Skin epidermis (tissue), 12 donors: ENCODE data around the gene NPL.

Source experiments
- H3K27ac ChIP-seq, 21 experiments: fragments of 200-600 bp; sonication (generic) in 11 of 21; one replicate each; pipeline ENCODE4 v1.5.0; 2020; ENCODE audit warnings: mild to moderate bottlenecking in 3 of 21, inconsistent platforms in 2 of 21, moderate library complexity in 2 of 21
- H3K4me3 ChIP-seq, 7 experiments: fragments of 200-600 bp; sonication (generic) in 2 of 7; one replicate each; pipeline ENCODE4 v1.5.0; 2020; ENCODE audit warnings: inconsistent platforms in 2 of 7, mild to moderate bottlenecking in 2 of 7, moderate library complexity in 1 of 7

Gene NPL

DNA sequence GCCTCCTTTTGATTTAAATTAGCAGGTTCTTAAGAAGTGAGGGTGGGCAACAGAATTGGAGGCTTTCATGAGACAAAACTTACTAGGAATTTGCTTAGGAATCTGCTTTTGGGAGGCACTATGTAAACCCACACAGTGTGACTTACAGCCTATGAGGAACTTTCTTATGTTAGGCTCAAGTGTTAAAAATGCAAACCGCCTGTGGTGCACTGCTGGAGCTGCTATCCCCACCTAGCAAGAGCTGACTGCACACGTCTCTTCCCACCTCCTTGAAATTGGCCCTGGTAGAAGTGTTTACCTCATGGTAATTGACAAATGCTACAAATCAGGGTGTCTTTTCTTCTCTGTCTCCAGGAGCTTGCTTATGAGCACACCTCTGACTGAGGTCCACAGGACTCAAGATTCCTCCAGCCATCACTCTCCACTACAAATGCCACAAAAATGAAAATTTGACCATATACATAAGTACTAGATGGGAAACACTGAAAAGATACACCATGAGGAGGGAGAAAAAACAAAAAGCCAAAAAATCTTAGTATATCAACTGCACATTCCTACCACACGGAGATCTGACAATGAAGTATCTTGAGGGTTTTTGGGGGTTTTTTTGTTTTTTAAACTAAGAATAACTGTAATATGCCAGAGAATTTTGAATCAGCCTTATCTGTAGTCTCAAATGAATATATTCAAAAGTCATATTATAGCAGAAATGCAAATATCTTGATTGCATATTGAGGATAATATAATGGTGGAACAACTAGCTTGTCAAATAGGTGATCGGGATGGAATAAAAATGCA is 18.2 kb upstream of the NPL start:
- H3K27ac ChIP-seq: no peak overlapping the region
- H3K4me3 ChIP-seq: no peak overlapping the region

DNA sequence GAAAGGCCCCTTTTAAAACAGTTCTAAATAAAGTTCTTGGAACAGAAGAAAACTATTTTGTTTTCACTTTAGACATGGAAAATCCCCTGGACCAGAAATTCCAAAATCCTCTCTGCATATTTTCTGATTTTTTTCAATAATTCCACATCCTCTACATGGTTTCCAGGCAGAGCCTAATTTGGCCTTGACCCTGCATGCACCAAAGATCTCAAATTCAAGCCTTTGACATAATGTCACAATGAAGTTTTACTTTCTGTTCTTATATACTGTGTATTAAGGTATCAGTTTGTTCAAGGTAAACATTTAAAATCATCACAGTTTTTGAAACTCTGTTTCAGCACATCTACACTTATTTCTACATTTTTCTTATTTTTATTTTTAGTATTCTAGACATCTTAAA is 12.2 kb upstream of the NPL start:
- H3K4me3 ChIP-seq: no peak overlapping the region
- peak overlapping the region in 14 of 21 experiments; percentile 6 to 70 (median 44) for H3K27ac ChIP-seq

DNA sequence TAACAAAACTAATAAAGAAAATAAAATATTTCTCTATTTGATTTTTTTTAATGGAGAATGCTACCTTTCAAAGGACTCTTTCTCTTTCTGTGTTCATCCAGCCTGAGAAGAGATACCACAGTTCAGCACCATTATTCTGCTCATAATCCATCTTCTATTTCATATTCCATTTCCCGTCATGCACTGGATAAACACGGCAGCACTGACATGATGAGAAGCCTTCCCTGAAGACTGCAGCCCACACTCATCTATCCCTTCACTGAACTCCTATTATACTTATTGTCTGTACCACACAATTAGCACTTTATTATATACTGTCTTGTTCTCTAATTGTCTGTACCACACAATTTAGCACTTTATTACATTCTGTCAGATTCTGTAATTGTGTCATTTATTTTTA is 10.7 kb upstream of the NPL start:
- Histone ChIP-seq H3K4me3 (no peak overlapping the region), H3K27ac (no peak overlapping the region)

DNA sequence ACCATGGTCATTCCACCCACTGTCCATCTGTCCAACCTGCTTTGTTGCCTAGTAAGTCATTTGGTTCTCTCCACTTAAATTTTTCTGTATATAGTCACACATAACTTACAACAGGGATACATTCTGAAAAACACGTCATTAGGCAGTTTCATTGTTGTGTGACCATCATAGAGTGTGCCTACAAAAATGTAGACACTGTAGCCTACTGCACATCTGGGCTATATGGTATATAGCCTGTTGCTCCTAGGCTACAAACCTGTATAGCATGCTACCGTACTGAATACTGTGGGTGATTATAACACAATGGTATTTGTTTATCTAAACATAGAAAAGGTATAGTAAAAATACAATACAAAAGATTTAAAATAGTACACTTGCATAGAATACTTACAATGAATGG is 10.0 kb upstream of the NPL start:
- Histone ChIP-seq H3K4me3 (no peak overlapping the region), H3K27ac (no peak overlapping the region)

DNA sequence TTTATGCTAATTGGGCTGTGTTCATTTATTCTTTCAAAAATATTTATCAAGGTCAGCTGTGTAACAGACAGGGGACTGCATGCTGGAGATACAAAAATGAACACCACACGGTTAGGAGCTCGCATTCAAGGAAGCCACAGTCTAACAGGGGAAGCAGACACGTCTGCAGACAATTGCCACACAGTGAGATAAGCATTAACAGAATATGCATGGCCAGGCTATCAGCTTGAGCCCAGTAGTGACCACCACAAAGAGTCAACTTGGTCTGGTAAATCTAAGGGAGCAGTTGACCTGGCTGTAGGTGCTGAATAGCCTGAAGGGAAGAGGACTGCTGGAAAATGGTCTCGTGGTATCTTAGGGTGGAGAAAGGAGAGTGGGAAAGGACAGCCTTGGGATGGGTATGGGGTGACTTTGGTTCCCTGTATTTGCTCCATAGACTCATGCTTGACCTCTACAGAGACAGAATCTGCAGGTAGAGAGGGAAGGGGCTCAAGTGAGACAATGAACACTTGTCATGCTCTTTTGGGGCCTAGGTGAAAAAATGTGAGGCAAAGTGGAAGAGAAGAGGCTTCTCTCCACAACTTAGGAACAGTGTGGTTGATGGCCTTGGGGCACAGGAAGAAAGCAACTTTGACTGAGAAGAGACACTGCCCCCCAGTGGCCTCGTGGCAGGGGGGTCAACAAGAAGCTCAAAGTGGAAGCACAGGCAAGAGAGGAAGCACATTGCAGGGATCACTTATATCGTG is 7.6 kb upstream of the NPL start:
- no peak overlapping the region for H3K4me3 ChIP-seq

DNA sequence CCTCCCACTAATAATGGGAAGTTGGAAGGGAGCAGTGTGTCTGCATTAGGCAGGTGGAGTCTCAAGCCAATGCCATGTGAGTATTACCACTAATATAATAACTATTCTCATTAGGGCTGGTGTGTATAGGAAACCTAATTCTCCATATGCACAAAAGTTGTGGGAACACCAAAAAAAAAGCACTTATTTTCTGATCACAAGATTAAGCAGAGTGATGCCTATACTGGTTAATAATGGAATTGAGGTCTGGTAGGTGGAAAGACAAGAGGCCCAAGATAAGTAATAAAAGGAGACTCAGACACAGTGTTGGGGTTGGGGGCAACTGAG is 7.0 kb upstream of the NPL start:
- Histone ChIP-seq H3K27ac (no peak overlapping the region), H3K4me3 (no peak overlapping the region)

More for the DNA sequence above, 7.6 kb upstream of the NPL start:
- no peak overlapping the region for H3K27ac ChIP-seq

DNA sequence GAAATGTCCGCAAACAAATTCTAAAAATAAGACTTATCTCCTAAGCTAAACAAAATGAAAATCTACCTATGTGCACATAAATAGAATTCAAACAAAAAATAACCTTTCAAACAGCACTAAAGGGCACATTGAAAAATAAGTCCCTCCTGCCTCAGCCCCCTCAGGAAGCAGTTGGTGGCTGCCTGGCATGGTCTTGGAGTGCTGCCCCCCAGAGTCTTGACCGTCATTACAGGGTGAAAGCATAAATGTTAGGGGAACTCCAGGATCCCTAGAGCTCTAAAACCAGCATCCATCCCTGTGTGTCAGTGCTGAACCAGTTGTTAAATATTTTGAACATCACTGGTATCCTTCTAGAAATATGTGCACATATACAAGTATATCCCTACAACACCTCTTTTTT is 6.5 kb upstream of the NPL start:
- Histone ChIP-seq H3K27ac (no peak overlapping the region), H3K4me3 (no peak overlapping the region)

DNA sequence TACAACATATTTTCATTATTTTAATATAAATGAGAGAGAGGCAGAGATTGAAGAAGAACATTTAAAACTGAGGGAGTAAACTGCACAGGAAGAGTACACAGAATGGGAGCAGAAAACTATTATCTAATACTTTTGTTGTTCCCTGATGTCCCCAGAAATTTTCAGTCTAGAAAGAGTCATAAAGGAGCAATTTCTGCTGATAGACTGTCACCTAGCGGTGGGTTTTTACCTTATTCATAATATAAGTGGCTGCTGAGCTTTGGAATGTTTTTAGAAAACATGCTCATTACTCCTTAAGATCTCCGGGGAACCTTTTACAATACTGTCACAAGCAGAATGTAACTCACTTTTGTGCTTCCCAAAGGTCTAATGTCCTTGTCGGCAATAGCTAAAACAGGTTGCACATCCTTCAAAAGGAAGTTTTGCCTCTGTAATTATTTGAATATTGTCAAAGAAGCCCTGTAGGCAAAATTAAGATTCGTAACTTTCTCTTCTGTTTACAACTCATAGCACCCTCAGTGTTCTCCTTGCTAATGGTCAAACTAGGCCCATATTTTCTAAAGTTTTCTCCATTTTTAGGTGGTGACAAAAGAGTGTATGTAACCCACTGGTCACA is 4.9 kb upstream of the NPL start:
- Histone ChIP-seq H3K27ac (peak overlapping the region in 1 of 21 experiments; percentile 12), H3K4me3 (no peak overlapping the region)

DNA sequence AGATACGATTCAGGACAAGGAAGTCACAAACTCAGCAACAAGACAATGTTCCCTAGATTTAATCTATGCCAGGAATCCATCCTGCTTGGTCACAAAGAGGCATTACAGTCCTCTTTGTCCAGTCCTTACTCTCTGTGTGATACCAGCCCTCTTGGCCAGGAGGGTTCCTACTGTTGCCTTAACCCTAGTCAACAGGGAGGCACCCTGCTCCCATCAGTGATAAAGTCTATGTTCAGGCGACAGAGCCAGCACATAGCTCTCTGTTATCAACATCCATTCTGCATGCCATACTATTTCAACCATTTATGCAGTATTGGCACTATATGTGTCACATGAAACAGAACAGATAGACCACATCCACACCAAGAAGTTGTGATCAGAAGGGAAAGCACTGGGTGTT is 4.4 kb upstream of the NPL start:
- no peak overlapping the region for H3K27ac ChIP-seq
- H3K4me3 ChIP-seq: no peak overlapping the region

DNA sequence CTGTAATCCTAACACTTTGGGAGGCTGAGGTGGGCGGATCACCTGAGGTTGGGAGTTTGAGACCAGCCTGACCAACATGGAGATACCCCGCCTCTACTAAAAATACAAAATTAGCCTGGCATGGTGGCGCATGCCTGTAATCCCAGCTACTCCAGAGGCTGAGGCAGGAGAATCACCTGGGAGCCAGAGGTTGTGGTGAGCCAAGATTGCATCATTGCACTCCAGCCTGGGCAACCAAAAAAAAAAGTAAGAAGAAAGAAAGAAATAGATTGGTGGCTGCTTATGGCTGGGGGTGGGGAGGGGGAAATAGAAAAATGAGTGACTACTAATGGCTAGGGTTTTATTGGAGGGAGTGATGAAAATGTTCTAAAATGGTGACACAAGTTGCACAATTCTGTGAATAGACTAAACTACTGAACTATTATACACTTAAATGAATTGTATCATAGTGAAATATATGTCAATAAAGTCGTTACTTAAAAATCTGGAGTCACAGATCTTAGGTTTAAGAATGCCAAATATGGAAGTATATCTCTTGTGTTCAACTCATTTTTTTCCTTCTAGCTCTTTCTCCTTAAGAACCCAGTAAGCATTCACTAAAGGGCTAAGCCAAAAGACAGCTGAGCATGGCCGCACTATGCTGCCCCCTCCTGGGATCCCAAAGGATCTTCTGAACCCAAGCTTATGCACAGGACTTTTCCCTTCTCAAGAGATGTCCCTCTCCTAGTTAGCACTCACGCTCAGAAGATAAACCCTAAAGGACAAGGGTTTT is 3.2 kb upstream of the NPL start:
- no peak overlapping the region for H3K4me3 ChIP-seq
- no peak overlapping the region for H3K27ac ChIP-seq

DNA sequence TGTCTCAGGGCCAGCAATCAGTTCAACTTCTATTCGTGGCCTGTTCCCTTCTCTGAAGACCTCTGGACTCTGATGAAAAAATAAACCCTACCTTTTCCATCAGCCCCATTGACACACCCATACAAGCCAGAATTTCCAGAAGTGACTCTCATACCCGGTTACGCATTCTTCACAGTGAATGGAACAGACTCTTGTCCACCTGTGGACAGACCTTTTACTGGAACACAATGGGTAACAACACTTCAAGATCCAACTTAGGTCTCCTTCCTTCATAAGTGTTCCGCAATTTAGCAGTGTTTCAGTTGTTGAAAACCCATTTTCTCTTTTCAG is 2.6 kb upstream of the NPL start:
- no peak overlapping the region for H3K27ac ChIP-seq

DNA sequence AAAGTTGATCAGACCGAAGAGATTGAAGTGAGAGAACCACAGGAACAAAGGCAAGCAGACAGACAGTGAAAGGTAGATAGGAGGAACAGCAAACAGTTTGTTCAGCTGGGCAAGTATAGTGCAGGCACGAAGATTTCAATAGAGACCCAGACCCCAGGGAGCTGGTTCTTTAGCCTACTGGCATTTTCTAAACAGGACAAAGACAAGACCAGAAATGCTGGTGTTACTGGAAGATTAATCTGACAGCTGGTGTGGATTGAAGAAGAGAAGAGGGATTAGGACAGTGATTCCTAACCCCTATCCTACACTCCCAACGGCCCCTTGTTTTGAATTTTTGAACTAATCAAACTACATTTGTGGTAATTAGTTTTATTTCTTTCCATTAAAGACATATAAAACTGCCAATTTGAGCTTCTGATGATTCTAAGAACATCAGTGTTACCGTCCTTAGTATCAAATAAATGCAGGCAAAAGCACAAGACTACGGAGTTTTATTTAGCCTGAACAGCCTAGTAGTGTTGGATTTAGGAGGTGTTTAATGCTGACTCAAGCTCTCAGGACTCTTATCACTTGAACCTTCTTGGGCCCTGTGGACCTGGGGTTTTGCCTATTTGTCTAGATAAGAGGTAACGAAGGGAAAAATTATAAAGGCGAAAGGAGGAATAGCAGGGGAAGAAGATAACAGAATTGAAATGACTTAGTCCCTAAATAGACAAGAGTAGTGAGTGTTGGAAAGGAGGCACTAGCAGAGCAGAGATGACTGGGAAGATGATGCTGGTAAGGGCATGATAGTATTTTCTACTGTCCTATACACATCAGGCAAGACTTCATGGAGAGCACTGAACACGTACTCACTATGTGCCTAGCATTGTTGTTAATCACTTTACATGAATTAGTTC is 2.0 kb downstream of the NPL start:
- H3K4me3 ChIP-seq: no peak overlapping the region
- peak overlapping the region in 3 of 21 experiments; percentile 7 to 40 (median 14) for H3K27ac ChIP-seq

More for the DNA sequence above, 2.6 kb upstream of the NPL start:
- no peak overlapping the region for H3K4me3 ChIP-seq

DNA sequence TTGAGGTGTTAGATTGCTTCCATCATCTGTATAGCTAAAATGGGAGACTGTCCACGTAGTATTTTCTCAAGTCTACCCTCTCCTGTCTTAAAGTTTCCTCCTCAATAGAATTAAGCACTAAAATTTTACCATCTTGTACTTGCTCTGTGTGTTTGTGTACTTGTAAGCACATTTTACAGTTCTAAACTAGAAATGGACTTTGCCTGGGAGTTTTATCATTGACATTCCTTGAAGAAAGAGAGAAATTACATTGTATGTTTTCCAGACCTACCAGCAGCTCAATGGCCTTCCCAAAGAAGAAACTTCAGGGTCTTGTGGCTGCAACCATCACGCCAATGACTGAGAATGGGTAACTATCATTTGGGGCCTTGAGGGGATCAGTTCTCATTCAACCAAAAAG is 4.5 kb downstream of the NPL start:
- H3K4me3 ChIP-seq: no peak overlapping the region
- peak overlapping the region in 6 of 21 experiments; percentile 14 to 75 (median 40) for H3K27ac ChIP-seq

DNA sequence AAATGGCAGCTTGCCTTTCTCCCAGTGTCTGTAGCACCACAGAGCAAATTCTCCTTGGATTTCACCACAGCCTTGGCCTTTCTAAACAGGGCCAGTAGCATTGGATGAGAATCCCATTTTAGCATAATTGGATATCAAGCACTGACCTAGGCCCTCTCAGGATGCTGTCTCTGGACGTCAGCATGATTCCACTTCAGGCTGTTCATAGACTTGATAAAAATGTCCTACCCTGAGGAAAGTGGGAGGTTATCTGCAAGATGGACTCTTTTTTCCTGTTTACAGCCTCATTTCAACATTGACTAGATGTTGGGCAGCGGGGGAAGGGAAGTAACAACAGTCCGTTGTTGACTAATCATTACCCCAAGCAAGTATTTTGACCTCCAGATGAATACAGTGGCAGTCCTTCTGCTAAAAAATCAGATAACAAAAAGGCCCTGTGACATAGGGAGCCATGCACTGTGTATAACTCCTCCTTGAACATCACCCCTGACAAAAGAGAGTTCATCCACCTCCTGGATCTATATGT is 5.2 kb downstream of the NPL start:
- Histone ChIP-seq H3K27ac (peak overlapping the region in 9 of 21 experiments; percentile 14 to 75 (median 31)), H3K4me3 (no peak overlapping the region)

DNA sequence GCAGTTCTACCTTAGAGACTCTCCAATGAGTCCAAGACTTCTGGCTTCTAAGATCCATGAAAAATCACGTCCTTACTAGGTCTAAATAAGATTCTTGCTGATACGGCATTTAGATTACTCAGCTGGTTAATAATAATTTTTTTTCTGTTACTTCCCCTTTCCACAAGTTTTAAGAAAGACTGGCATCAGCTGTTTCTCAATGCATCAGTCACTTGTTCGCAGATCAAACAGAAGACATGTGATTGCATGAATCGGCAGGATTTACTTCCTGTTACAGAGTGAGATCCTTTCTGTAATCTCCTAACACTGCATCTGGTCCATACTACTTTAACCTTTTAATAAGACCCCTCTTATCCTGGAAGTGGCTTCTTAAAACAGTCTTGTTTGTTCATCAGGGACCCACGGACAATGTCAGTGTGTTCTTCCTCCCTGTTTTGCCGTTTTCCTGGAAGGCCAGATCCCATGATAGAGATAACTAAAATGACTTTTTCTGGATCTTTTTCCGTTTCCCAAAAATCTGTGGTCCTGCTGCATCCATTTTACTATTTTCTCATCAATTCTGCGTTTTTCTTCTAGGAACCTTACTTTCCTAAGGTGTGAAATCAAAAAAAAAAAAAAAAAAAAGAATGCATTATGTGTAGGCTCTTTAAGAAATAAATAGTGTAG is 6.1 kb downstream of the NPL start:
- Histone ChIP-seq H3K4me3 (no peak overlapping the region), H3K27ac (peak overlapping the region in 9 of 21 experiments; percentile 10 to 72 (median 31))

DNA sequence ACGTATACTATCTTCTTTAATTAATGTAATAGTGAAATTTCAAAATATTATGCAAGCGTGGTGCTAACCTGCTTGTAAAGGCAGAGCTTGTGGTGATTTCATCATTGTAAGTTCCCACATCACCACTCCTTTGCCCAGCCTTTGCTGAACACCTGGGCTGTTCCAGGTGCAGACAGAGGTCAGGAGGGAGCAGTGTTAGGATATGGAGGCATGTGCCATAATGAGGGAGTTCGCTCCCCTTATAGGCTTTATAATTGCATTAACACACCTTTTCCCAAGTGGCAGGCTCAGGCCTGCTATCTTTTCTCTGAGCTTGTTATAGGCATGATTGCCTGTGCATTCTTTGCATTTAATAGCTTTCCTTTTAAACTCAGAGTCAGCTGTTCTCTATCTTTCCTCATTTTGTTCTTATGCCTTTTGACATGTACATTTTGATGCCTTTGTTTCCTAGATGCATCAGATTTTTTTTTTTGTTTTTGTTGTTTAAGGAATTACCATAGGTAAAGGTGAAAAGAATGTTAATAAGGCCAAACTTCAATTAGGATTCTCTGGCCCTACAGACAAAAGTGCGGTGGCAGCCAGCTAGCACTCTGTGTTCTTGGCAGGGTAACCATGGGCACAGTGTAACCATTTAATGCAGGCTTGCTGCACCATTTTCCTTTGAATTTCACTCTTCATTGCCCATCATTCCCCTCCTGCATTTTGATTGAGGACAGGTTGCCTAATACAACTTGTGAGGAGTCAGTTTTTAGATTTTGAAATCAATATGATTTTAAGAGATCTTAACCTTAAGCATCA is 12.6 kb downstream of the NPL start:
- Histone ChIP-seq H3K4me3 (no peak overlapping the region), H3K27ac (peak overlapping the region in 7 of 21 experiments; percentile 5 to 59 (median 24))

DNA sequence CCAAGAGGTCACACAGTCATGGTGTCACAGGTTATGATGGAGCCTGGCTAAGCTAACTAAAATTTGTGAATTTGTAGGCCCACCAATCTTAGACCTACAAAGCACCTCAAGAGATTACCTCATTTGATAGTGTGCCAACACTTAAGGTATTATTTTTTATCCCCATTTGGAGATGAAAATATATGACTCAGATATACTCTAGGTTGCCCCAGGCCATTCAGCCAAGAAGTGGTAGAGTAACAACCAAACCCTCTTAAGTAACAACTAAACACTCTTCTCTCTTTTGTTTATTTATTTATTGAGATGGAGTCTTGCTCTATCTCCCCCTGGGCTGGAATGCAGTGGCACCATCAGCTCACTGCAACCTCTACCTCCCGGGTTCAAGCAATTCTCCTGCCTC is 14.3 kb downstream of the NPL start:
- Histone ChIP-seq H3K4me3 (no peak overlapping the region), H3K27ac (no peak overlapping the region)
